ENCODE results near the gene KAT2B. TPM values are rescaled to one million over a fixed set of nuclear protein-coding genes. Genes with fewer than 3 reads are reported as not detected.

The KAT2B gene
- total and polyA plus RNA-seq, 4 donors, result 9.3 to 42.6 (median 17.3) TPM

GRCh38 chr3:20097015-20097414 lies 56.8 kb downstream of the KAT2B start:
- 43 to 80% methylated on average over 1 of the region's 1 CpG for WGBS, 2 donors
- ATAC-seq (ENCODE audit: insufficient read depth, low FRiP score) (no peak), DNase-seq (no peak)
- Histone ChIP-seq H3K9me3 (ENCODE audit: control insufficient read depth in 4 of 4, insufficient read depth in 3 of 4, low read length in 3 of 4) (no peaks in the 10 kb centered on the region), H3K4me3 (no peak overlapping the region), H3K27ac (ENCODE audit: low read depth in 1 of 2, low read length in 1 of 2) (no peak overlapping the region), H3K36me3 (ENCODE audit: control insufficient read depth in 4 of 4, insufficient read depth in 4 of 4, low read length in 4 of 4) (peaks cover 4 to 12% (median 9%) of the 10 kb centered on the region in 4 donors), H3K27me3 (ENCODE audit: control insufficient read depth in 3 of 3, insufficient read depth in 3 of 3, low read length in 2 of 3) (no peaks in the 10 kb centered on the region), H3K9ac (ENCODE audit: insufficient read depth in 1 of 2, low read length in 2 of 2) (no peak overlapping the region), H3K4me1 (ENCODE audit: control insufficient read depth in 5 of 5, insufficient read depth in 5 of 5, low read length in 5 of 5) (peaks cover 0 to 9% (median 0%) of the 10 kb centered on the region in 5 donors)
- no peak for TF ChIP-seq CTCF (IDR thresholded peaks at IDR 0.05; ENCODE audit: control extremely low read depth, extremely low read depth)

GRCh38 chr3:20099060-20099459 lies 58.8 kb downstream of the KAT2B start:
- H3K4me1 ChIP-seq (ENCODE audit: control insufficient read depth in 5 of 5, insufficient read depth in 5 of 5, low read length in 5 of 5), result peaks cover 0 to 6% (median 0%) of the 10 kb centered on the region in 5 donors
- H3K4me3 ChIP-seq, result no peak overlapping the region
- no peaks in the 10 kb centered on the region for H3K9me3 ChIP-seq (ENCODE audit: control insufficient read depth in 4 of 4, insufficient read depth in 3 of 4, low read length in 3 of 4)
- WGBS, 2 donors, result 82 to 90% methylated on average over 6 of the region's 6 CpGs
- H3K36me3 ChIP-seq (ENCODE audit: control insufficient read depth in 4 of 4, insufficient read depth in 4 of 4, low read length in 4 of 4), result peaks cover 4 to 12% (median 9%) of the 10 kb centered on the region in 4 donors
- TF ChIP-seq CTCF (IDR thresholded peaks at IDR 0.05; ENCODE audit: control extremely low read depth, extremely low read depth), result no peak
- H3K9ac ChIP-seq (ENCODE audit: insufficient read depth in 1 of 2, low read length in 2 of 2), result no peak overlapping the region
- no peak overlapping the region for H3K27ac ChIP-seq (ENCODE audit: low read depth in 1 of 2, low read length in 1 of 2)
- H3K27me3 ChIP-seq (ENCODE audit: control insufficient read depth in 3 of 3, insufficient read depth in 3 of 3, low read length in 2 of 3), result no peaks in the 10 kb centered on the region
- ATAC-seq (ENCODE audit: insufficient read depth, low FRiP score), result no peak
- DNase-seq, result no peak

- WGBS, 2 donors, result 80 to 97% methylated on average over 1 of the region's 1 CpG
- H3K36me3 ChIP-seq (ENCODE audit: control insufficient read depth in 4 of 4, insufficient read depth in 4 of 4, low read length in 4 of 4), result peaks cover 4 to 11% (median 9%) of the 10 kb centered on the region in 4 donors
- H3K4me1 ChIP-seq (ENCODE audit: control insufficient read depth in 5 of 5, insufficient read depth in 5 of 5, low read length in 5 of 5), result peaks cover 0 to 6% (median 0%) of the 10 kb centered on the region in 5 donors
- no peak for DNase-seq
- no peak overlapping the region for H3K9ac ChIP-seq (ENCODE audit: insufficient read depth in 1 of 2, low read length in 2 of 2)
- no peaks in the 10 kb centered on the region for H3K9me3 ChIP-seq (ENCODE audit: control insufficient read depth in 4 of 4, insufficient read depth in 3 of 4, low read length in 3 of 4)
- no peak overlapping the region for H3K27ac ChIP-seq (ENCODE audit: low read depth in 1 of 2, low read length in 1 of 2)
- no peak for ATAC-seq (ENCODE audit: insufficient read depth, low FRiP score)
- TF ChIP-seq CTCF (IDR thresholded peaks at IDR 0.05; ENCODE audit: control extremely low read depth, extremely low read depth), result no peak
- H3K27me3 ChIP-seq (ENCODE audit: control insufficient read depth in 3 of 3, insufficient read depth in 3 of 3, low read length in 2 of 3), result no peaks in the 10 kb centered on the region
- no peak overlapping the region for H3K4me3 ChIP-seq
These were observed 59.9 kb downstream of the KAT2B start for GRCh38 chr3:20100151-20100550.

GRCh38 chr3:20101041-20101440 lies 60.8 kb downstream of the KAT2B start:
- Histone ChIP-seq H3K27ac (ENCODE audit: low read depth in 1 of 2, low read length in 1 of 2) (no peak overlapping the region), H3K4me1 (ENCODE audit: control insufficient read depth in 5 of 5, insufficient read depth in 5 of 5, low read length in 5 of 5) (peaks cover 0 to 6% (median 0%) of the 10 kb centered on the region in 5 donors), H3K9me3 (ENCODE audit: control insufficient read depth in 4 of 4, insufficient read depth in 3 of 4, low read length in 3 of 4) (no peaks in the 10 kb centered on the region), H3K36me3 (ENCODE audit: control insufficient read depth in 4 of 4, insufficient read depth in 4 of 4, low read length in 4 of 4) (peaks cover 0 to 9% (median 3%) of the 10 kb centered on the region in 4 donors), H3K27me3 (ENCODE audit: control insufficient read depth in 3 of 3, insufficient read depth in 3 of 3, low read length in 2 of 3) (no peaks in the 10 kb centered on the region), H3K9ac (ENCODE audit: insufficient read depth in 1 of 2, low read length in 2 of 2) (no peak overlapping the region), H3K4me3 (no peak overlapping the region)
- no peak for DNase-seq
- ATAC-seq (ENCODE audit: insufficient read depth, low FRiP score), result no peak
- WGBS, 2 donors, result 96% methylated on average over 5 of the region's 5 CpGs
- no peak for TF ChIP-seq CTCF (IDR thresholded peaks at IDR 0.05; ENCODE audit: control extremely low read depth, extremely low read depth)
